ENCODE data around the gene MTCL3.

The MTCL3 gene

DNA sequence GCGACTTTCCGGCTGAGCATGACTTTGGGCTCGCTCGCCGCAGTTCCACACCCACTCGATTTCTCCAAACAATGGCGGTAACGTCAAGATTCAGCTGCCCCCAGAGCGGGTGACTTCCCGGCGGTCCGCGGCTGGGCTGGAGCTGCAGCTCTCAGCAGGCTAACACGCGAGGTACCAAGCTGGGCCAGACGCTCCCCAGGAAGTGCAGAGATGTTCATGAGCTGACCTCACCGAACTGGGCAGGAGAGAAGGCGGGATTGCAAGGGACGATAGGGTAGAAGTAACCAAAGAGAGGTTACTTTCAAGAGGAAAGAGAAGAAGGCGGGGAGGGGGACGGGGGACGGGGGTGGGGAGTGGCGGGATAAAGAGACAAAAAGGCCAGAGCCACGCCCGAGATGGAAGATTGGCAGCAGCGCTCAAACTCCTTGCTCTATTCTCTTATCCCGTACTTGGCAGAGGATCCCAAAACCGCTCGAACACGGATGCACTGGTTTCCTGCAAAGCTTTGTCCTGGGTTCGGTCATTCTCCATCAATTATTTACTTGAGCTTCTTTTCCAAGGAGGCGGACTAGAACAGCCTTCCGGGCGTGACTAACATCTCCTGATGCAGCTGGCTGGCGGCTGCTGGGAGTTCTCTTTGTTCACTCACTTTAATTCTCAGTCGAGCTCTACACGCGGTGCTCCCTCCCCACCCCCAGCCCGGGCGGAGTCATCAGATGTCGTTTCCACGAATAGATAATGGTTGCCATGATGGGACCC lies at the start of gene MTCL3:
MTCL3 (minus strand) TSS at position 626 of the 759 bp plus-strand sequence.
- DNase-seq (ENCODE audit: low read depth, low spot score) = no peak

- no peak for DNase-seq (ENCODE audit: low read depth, low spot score)
Observed at GRCh38 chr6:127567476-127567875, 48.3 kb upstream of the MTCL3 start.

DNA sequence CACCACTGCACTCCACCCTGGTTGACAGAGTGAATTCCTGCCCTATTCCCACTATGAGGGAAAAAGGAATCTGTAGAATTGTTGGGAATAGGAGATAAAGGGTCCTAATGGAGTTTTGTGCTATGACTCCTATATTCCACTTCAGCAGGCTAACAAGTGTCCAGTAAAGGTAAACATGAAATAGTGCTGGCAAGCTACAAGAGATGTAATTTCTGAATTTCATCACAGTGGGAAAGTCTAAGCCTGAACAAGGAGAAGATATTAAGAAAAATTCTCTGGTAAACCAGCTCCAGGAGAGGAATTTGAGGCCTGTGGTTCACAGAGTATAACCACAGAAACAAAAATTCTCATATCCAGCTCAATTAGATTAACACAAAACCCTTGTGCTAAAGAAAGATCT lies 47.5 kb upstream of the MTCL3 start:
- no peak for DNase-seq (ENCODE audit: low read depth, low spot score)

GRCh38 chr6:127566119-127566518 lies 47.0 kb upstream of the MTCL3 start:
- DNase-seq (ENCODE audit: low read depth, low spot score) = no peak

DNA sequence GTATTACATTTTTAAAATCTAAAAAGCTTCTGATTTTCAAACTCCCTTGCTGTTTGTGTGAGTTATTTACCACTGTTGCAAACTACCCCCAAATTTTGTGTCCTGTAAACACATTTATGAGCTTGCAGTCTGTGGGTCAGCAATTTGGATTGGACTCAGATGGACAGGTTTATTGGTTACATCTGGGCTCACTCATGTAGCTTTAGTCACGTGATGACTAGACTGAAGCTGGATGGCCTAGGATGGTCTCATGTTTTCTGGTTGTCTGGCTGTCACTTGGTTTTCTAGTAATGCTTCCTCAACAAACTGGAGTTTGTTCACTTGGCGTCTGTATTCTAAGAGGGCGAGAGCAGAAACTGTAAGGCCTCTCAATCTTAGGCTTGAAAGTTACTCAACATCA lies 45.6 kb upstream of the MTCL3 start:
- DNase-seq (ENCODE audit: low read depth, low spot score) = no peak

GRCh38 chr6:127561660-127562059 lies 42.5 kb upstream of the MTCL3 start:
- no peak for DNase-seq (ENCODE audit: low read depth, low spot score)

GRCh38 chr6:127554435-127555006 lies 35.4 kb upstream of the MTCL3 start:
- DNase-seq (ENCODE audit: low read depth, low spot score) = no peak

- no peak for DNase-seq (ENCODE audit: low read depth, low spot score)
Observed at GRCh38 chr6:127550403-127550802, 31.3 kb upstream of the MTCL3 start.

- no peak for DNase-seq (ENCODE audit: low read depth, low spot score)
Observed at GRCh38 chr6:127547904-127548649, 28.9 kb upstream of the MTCL3 start.

DNA sequence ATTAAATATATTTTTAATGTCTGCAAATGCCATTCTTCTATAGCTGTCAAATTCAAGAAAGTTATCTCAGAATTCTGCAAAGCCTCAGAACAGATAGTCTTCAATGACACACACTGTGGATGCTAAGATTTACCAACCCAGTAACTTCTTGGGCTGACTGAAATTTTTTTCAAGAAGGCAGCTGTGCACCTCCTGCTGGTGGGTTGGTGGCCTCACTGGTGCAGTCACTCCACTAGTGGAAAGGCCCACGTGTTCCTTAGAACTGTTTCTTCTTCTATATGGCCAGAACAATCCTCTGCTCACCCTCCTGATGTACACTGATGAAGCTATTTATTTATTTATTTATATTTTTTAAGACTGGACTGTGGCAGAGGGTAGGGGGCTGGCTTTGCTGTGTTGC lies 28.1 kb upstream of the MTCL3 start:
- DNase-seq (ENCODE audit: low read depth, low spot score) = no peak

- DNase-seq (ENCODE audit: low read depth, low spot score) = no peak
Observed at GRCh38 chr6:127539272-127539671, 20.1 kb upstream of the MTCL3 start.

DNA sequence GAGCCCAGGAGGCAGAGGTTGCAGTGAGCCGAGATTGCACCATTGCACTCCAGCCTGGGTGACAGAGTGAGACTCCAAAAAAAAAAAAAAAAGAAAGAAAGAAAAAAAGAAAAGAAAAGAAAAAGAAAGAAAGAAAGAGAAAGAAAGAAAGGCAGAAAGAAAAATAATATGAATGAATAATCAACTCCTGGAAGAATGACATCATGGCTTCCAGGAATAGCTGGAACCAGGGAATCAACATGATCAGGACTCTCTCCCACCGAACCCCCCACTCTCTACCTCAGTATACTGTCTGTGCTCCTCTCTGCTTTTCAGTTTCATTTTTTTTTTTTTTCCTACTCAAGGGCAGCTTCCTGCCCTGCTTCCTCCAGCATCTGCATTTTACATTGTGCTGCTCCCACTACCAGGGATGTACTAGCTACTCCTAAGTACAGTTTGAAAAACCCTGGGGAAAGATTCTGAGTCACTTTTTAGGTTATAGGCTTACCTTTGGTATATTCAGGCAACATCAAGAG lies 19.7 kb upstream of the MTCL3 start:
- no peak for DNase-seq (ENCODE audit: low read depth, low spot score)

DNA sequence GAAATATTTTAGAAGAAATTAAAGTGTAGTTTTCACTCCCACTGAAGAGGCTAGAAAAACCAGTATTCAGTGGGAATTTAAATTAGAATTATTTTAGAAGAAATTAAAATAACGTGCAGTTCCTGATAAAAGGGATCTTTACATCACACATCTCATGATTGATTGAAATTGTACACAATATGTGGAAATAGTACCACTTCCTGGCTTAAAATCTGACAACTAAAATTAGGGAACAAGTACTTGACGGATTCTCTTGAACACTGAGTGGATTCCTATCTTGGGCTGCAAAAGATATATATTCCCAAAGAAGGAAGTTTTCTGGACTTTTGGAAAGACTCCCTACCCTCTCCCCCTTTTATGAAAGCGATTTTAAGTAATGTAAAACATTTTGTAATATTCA lies 14.6 kb upstream of the MTCL3 start:
- no peak for DNase-seq (ENCODE audit: low read depth, low spot score)

GRCh38 chr6:127533011-127533410 lies 13.9 kb upstream of the MTCL3 start:
- no peak for DNase-seq (ENCODE audit: low read depth, low spot score)

- DNase-seq (ENCODE audit: low read depth, low spot score) = no peak
Observed at GRCh38 chr6:127522714-127523113, 3.6 kb upstream of the MTCL3 start.

DNA sequence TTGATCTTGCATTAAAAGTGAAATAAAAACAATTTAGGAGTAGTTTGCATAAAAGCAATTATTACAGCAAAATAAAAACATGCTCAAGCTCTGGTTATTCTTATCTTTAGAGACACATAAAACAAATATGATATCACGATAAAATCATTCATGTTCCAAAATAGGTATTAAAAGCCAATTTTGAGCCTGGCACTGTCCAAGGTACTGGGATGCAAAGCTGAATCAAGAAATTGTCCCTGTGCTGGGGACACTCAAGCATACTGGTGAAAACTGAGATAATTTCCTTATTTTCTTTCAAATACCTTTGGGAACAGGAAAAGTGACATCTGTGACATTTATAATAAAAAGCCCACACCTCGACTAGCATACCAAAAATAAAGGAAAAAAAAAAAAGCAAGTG lies 931 bp upstream of the MTCL3 start:
- DNase-seq (ENCODE audit: low read depth, low spot score) = no peak

GRCh38 chr6:127519469-127519785 lies 292 bp upstream of the MTCL3 start:
- no peak for DNase-seq (ENCODE audit: low read depth, low spot score)

DNA sequence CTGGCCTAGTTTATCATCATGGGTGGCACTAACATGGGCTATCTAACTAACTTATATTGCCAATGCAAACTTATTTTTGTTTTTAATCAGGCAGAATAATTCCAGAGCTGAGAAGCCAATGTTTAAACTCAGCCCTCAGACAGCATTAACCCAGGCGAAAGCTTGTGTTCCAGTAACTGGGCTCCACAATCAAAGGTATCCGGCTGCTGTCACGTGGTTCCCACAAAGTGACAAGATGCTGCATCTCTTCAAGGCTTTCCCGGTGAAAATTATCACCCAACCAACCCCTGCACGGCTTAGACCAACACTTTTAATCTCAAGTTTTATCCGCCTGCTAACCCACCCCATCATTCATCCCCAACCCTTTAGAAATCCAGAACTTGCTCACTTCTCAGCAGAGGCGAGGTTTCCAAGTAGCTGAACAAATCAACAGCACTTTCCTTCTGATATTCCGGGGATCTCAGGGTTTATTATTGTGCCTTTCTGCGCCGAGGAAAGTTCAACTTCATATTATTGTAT lies 885 bp downstream of the MTCL3 start:
- DNase-seq (ENCODE audit: low read depth, low spot score) = no peak

GRCh38 chr6:127517693-127518092 lies 1.4 kb downstream of the MTCL3 start:
- DNase-seq (ENCODE audit: low read depth, low spot score) = no peak

DNA sequence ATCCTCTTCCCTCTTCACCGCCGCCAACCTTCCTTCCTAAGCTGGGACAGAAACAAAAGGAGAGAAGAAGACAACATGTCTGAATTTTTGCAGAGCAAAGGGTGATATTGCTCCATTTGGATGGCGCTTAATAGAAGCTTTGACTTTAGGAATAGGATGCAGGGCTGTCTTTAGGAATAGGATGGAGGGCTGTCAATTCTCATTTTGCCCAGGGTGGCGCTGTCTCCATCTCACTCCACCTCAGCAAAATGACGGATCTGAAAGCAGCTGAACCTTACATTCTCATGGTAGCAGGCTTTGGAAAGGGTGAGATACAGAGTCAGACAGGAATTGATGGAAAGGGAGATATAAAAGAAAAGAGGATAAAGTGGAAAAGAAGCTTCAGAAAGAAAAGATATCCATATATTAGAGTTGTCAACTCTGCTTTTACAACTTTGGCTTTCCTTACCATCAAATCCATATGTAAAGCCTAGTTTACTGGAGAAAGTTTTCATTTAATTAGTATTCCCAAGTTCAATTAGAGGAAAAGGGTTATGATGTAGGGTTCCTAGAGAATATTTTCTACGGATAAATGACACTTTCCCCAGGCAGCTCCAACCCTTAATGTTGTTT lies 2.4 kb downstream of the MTCL3 start:
- DNase-seq (ENCODE audit: low read depth, low spot score) = no peak

DNA sequence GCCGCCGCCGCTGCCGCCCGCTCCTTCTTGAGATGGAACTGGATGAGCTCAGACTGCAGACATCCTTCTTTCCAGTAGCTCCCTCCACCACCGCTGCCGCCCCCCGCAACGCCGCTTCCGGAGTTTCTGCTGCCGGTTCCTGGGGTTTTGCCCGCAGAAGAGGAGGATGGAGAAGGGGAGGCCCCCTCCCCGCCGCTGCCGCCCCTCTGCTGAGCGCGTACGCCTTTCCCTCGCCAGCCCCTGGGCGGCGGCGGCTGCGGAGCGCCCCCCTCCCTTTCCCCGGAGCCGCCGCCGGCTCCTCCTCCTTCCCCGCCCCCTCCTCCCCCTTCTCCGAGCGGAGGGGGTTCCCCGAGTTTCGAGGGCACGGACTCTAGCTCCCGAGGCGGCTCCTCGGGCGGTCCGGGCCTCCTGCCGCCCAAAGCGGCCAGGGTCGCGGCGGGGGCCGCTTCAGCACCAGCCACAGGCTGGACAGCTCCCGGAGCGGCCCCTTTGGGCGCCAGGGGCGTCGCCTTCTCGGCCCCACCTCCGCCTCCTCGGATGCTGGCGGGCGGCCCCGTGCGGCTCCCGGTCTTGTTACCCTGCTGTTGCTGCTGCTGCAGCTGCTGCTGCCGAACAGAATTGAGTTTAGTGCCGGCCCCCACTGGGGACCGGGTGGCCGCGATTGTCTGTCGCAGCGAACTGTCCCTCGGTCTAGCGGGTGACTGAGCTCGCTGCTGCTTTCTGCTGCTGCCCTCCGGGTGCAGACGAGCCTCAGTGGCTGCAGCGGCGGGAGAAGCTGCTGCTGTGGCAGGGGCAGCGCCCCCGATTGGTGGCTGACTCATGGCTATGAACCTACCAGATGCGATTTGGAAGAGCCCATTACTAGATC lies 3.1 kb downstream of the MTCL3 start:
- no peak for DNase-seq (ENCODE audit: low read depth, low spot score)

Measured in smooth muscle cell of the brain vasculature (primary cell).